DOHH2 (cell line): Measurements from ENCODE around the gene CACNG1.

Source experiments
- H3F3A ChIP-seq: fragments of 200-600 bp; sonication (generic), shearing (Covaris generic); 2 replicates; pipeline ENCODE4 v1.6.0; 2016; ENCODE audit warnings: antibody characterized with exemption, mild to moderate bottlenecking; ENCODE audit not compliant: control insufficient read depth, insufficient read depth
- H3K27ac ChIP-seq: fragments of 200-600 bp; sonication (generic); 2 replicates; pipeline ENCODE4 v1.5.1; 2014; ENCODE audit warnings: low read depth, mild to moderate bottlenecking, low read length, moderate library complexity
- H3K27me3 ChIP-seq: fragments of 200-600 bp; sonication (generic); 2 replicates; pipeline ENCODE4 v1.6.1; 2014; ENCODE audit warnings: mild to moderate bottlenecking, low read length, mixed read lengths; ENCODE audit not compliant: control insufficient read depth
- H3K36me3 ChIP-seq: fragments of 200-600 bp; sonication (generic); 2 replicates; pipeline ENCODE4 v1.6.1; 2014; ENCODE audit warnings: mild to moderate bottlenecking, low read length, moderate library complexity, mixed read lengths; ENCODE audit not compliant: control insufficient read depth
- H3K4me1 ChIP-seq: fragments of 200-600 bp; sonication (generic); 2 replicates; pipeline ENCODE4 v1.6.1; 2014; ENCODE audit warnings: mild to moderate bottlenecking, low read length, mixed read lengths; ENCODE audit not compliant: control insufficient read depth
- H3K4me2 ChIP-seq: fragments of 200-600 bp; sonication (generic); 2 replicates; pipeline ENCODE4 v1.6.0; 2014; ENCODE audit warnings: mild to moderate bottlenecking, low read length, moderate library complexity
- H3K4me3 ChIP-seq: fragments of 200-600 bp; sonication (generic); 2 replicates; pipeline ENCODE4 v1.5.1; 2014; ENCODE audit warnings: mild to moderate bottlenecking, low read length, mixed read lengths
- H3K79me2 ChIP-seq: fragments of 200-600 bp; sonication (generic); 2 replicates; pipeline ENCODE4 v1.6.1; 2014; ENCODE audit warnings: mild to moderate bottlenecking, low read length, mixed read lengths; ENCODE audit not compliant: control insufficient read depth
- H3K9me2 ChIP-seq: fragments of 200-600 bp; sonication (generic); replicated peaks from 2 replicates; pipeline ENCODE4 v1.6.1; 2014; ENCODE audit warnings: mild to moderate bottlenecking, low read length, mixed read lengths; ENCODE audit not compliant: control insufficient read depth
- H3K9me3 ChIP-seq: fragments of 200-600 bp; sonication (generic); 2 replicates; pipeline ENCODE4 v1.6.1; 2014; ENCODE audit warnings: antibody characterized with exemption, low read length, mixed read lengths; ENCODE audit not compliant: control insufficient read depth, insufficient read depth
- H4K20me1 ChIP-seq: fragments of 200-600 bp; sonication (generic); 2 replicates; pipeline ENCODE4 v1.6.0; 2014; ENCODE audit warnings: low read depth, mild to moderate bottlenecking, antibody characterized with exemption, low read length, moderate library complexity; ENCODE audit not compliant: control insufficient read depth, insufficient read depth
- EZH2phosphoT487 ChIP-seq: fragments of 200-600 bp; sonication (generic); IDR thresholded peaks from 2 replicates; pipeline ENCODE4 v1.6.1; 2017; ENCODE audit warnings: borderline replicate concordance, mild to moderate bottlenecking, antibody characterized with exemption, low read length, moderate library complexity, mixed read lengths
- TF ChIP-seq, protein P1 (sequence below): fragments of 200-600 bp; sonication (generic); IDR thresholded peaks from one replicate; pipeline ENCODE4 v1.5.1; 2014; ENCODE audit warnings: antibody characterized with exemption, mild to moderate bottlenecking, low read depth, low read length; ENCODE audit not compliant: poor library complexity, severe bottlenecking

Gene CACNG1, protein sequence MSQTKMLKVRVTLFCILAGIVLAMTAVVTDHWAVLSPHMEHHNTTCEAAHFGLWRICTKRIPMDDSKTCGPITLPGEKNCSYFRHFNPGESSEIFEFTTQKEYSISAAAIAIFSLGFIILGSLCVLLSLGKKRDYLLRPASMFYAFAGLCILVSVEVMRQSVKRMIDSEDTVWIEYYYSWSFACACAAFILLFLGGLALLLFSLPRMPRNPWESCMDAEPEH

DNA sequence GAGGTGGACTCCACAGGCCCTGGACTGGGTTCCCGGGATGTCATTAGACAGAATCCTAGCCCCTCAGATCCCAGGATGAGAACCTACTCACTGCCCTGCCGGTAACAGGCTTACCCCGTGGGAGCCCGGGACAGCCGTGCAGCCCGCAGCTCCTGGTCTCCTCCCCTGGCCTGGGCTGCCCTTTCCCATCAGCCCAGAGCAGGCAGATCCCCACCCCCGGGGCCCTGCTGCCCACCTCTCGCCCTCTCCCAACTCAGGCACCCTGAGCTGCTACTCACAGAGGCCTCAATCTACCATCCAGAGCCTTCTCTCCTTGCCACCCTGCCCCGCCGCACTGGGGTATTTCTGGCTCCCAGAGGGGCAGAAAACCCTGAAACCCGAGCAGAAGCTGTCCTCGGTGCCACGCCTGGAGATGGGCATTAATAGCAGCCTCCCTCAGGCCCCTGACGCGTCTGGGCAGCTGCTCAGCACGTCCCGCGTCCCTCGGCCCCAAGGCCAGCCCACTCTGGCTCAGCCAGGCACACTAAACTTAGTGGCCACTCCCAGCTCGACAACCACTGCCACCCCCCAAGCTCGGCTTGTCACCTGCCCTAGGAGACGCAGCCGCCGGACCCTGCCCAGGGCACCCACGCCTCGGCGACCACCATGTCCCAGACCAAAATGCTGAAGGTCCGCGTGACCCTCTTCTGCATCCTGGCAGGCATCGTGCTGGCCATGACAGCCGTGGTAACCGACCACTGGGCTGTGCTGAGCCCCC, at the start of gene CACNG1:
TSS of gene CACNG1 (plus strand) at position 539 of the 757 bp plus-strand sequence. CDS start at position 646, 107 bp downstream.
- no peak within 1 kb of the TSS for H3K4me2 ChIP-seq
- no peaks in the 10 kb centered on the region for H3K4me1 ChIP-seq

DNA sequence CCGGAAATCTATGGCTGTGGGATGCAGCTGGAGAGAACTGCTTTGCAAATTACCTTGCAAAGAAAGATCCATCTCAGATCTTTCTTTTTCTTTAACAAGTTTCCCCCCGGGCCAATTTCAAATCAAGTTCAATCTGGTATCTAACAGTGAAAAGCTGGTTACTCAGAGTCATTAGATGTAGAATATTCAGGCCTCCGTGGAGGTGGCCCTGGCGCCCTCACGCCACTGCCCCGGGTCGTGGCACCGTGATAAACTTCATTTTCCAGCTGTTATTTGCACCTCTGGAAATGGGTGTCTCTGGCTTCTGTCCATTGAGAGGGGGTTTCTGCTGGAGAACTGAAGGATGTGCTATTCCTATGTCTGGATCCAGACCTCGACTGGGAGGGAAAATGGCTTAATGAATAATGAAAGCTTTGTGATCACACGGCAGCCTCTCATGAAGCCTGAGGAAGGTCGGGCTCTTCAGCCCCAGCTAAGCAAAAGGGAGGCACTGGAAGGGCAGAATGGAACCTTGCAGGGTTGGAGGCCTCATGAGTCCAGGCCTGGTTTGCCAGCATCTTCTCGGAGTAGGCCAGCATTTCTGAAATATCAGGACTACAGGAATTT, 49.3 kb upstream of the CACNG1 start:
- TF ChIP-seq, protein P1, sequence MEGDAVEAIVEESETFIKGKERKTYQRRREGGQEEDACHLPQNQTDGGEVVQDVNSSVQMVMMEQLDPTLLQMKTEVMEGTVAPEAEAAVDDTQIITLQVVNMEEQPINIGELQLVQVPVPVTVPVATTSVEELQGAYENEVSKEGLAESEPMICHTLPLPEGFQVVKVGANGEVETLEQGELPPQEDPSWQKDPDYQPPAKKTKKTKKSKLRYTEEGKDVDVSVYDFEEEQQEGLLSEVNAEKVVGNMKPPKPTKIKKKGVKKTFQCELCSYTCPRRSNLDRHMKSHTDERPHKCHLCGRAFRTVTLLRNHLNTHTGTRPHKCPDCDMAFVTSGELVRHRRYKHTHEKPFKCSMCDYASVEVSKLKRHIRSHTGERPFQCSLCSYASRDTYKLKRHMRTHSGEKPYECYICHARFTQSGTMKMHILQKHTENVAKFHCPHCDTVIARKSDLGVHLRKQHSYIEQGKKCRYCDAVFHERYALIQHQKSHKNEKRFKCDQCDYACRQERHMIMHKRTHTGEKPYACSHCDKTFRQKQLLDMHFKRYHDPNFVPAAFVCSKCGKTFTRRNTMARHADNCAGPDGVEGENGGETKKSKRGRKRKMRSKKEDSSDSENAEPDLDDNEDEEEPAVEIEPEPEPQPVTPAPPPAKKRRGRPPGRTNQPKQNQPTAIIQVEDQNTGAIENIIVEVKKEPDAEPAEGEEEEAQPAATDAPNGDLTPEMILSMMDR = no peak
- no peak for TF ChIP-seq EZH2phosphoT487
- Histone ChIP-seq H3K79me2 (no peaks in the 10 kb centered on the region), H3K4me3 (no peak overlapping the region), H3K4me2 (no peak overlapping the region), H3K27ac (no peak overlapping the region), H3F3A (no peaks in the 10 kb centered on the region), H3K9me3 (no peaks in the 10 kb centered on the region), H3K4me1 (no peaks in the 10 kb centered on the region), H3K9me2 (no peaks in the 10 kb centered on the region), H4K20me1 (no peaks in the 10 kb centered on the region), H3K36me3 (no peaks in the 10 kb centered on the region), H3K27me3 (no peaks in the 10 kb centered on the region)

More for the DNA sequence above, at the start of gene CACNG1:
- Histone ChIP-seq H3K9me3 (peaks cover 8% of the 10 kb centered on the region), H3K4me3 (no peak within 1 kb of the TSS), H3K27me3 (no peaks in the 10 kb centered on the region), H3K79me2 (no peaks in the 10 kb centered on the region), H4K20me1 (no peaks in the 10 kb centered on the region), H3K36me3 (no peaks in the 10 kb centered on the region), H3K27ac (no peak within 1 kb of the TSS), H3K9me2 (no peaks in the 10 kb centered on the region), H3F3A (no peaks in the 10 kb centered on the region)
- no peak for TF ChIP-seq EZH2phosphoT487
- TF ChIP-seq, protein P1 = no peak

DNA sequence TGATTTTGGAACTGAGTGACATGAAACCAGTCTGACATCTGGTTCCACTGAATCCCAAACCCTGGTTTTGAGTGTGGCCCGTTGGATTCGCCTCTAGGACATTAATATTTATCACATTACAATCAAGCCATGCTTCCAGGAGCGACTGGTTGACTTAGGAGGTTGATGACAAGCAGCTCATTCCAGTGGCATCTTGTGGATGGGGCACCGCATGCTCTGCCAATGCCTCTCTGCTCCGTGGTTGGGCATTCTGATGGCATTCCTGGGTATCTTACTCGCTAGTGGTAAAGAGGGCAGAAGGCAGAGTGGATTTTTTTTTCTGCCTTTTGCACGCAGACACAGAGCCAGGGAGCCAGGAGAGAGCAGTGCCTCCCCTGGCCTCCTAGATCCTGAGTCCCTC, 48.4 kb upstream of the CACNG1 start:
- Histone ChIP-seq H3K27ac (no peak overlapping the region), H3K4me1 (no peaks in the 10 kb centered on the region), H3K9me3 (no peaks in the 10 kb centered on the region), H3K36me3 (no peaks in the 10 kb centered on the region), H3K79me2 (no peaks in the 10 kb centered on the region), H4K20me1 (no peaks in the 10 kb centered on the region), H3K4me2 (no peak overlapping the region), H3F3A (no peaks in the 10 kb centered on the region), H3K27me3 (no peaks in the 10 kb centered on the region), H3K4me3 (no peak overlapping the region), H3K9me2 (no peaks in the 10 kb centered on the region)
- no peak for TF ChIP-seq EZH2phosphoT487
- TF ChIP-seq, protein P1 = no peak
